ENCODE measurements around the gene INTS1.

DNA sequence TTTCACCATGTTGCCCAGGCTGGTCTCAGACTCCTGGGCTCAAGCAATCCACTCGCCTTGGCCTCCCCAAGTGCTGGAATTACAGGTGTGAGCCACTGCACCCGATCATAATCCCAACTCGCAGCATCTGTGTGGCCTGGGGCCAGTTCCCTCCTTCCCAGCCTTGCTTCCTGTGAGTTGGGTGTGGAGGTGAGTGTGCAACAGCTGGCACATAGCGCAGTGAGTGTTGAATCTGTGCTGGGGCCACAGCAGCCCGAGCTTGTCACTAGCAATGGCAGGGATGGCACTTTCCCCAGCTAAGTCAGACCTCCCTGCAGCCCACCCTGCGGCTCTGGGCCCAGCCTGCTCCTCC, 39.6 kb upstream of the INTS1 start:
- TF ChIP-seq CTCF (IDR thresholded peaks at IDR 0.05) (no peak), POLR2AphosphoS5 (IDR thresholded peaks at IDR 0.05) (no peak), POLR2A (IDR thresholded peaks at IDR 0.05) (no peak), EP300 (IDR thresholded peaks at IDR 0.05) (no peak)
